Uterus (tissue), 4 donors: Measurements from ENCODE around the gene ITSN2. TPM values are rescaled to one million over a fixed set of nuclear protein-coding genes. Genes with fewer than 3 reads are reported as not detected.
A peak's percentile ranks its signal among the peaks of the same experiment; 100 is the strongest.

Source experiments
- DNase-seq, 2 donors: peaks; one replicate each; pipeline ENCODE4 v3.0.0-alpha.2; 2019 to 2020
- H3K27ac ChIP-seq, 2 donors: fragments of 200-600 bp; sonication (generic); 1 replicate in 1 of 2; 2 replicates in 1 of 2; pipeline ENCODE4 v1.5.1; 2016 to 2018
- H3K27me3 ChIP-seq, 2 donors: fragments of 200-600 bp; sonication (generic); one replicate each; pipeline ENCODE4 v1.5.1; 2018 to 2019; ENCODE audit warnings: control low read depth in 1 of 2
- H3K36me3 ChIP-seq, 2 donors: fragments of 200-600 bp; sonication (generic); one replicate each; pipeline ENCODE4 v1.5.1; 2019; ENCODE audit warnings: control low read depth in 1 of 2
- H3K4me1 ChIP-seq, 2 donors: fragments of 200-600 bp; sonication (generic); one replicate each; pipeline ENCODE4 v1.5.1; 2018 to 2019; ENCODE audit warnings: control low read depth in 1 of 2
- H3K4me3 ChIP-seq, 2 donors: fragments of 200-600 bp; sonication (generic); 1 replicate in 1 of 2; 2 replicates in 1 of 2; pipeline ENCODE4 v1.5.1; 2018 to 2019; ENCODE audit warnings: mild to moderate bottlenecking in 1 of 2
- H3K9me3 ChIP-seq, 2 donors: fragments of 200-600 bp; sonication (generic); one replicate each; pipeline ENCODE4 v1.5.1; 2019; ENCODE audit warnings: control low read depth in 1 of 2
- POLR2A ChIP-seq, 2 donors: fragments of 450-650 bp; IDR thresholded peaks; one replicate each; pipeline ENCODE4 v1.6.1; 2016; ENCODE audit warnings: antibody characterized with exemption in 2 of 2, mild to moderate bottlenecking in 1 of 2, moderate library complexity in 1 of 2
- intact Hi-C: fragments of 100-400 bp; cut with DNase I; formaldehyde crosslinking; loops from one replicate; pipeline ENCODE4 v1.15.1; 2023; ENCODE audit warnings: low total_unique reads
- total RNA-seq, 4 donors: library from RNA; depleted of rRNA in 3 of 4; stranded (reverse); fragments of >200 nt in 3 of 4; gene quantifications; one replicate each; pipeline versions ENCODE4 v1.1.0 to v1.2.4, GENCODE V29; 2014 to 2023
- TF ChIP-seq, protein P1 (sequence below), 4 experiments: fragments of 200-600 bp in 2 of 4; fragments of 450-650 bp in 2 of 4; sonication (generic) in 2 of 4; IDR thresholded peaks; one replicate each; pipeline ENCODE4 v1.5.1; 2016 to 2019; ENCODE audit warnings: antibody characterized with exemption in 4 of 4, mild to moderate bottlenecking in 2 of 4, moderate library complexity in 1 of 4
- donor health status: DM: yes; HTN: yes; CAD: no.

ITSN2 gene
- total RNA-seq, 4 donors from 2014 or later, result 11.0 to 71.9 (median 56.2) TPM

GRCh38 chr2:24403168-24403831, 43.0 kb upstream of the ITSN2 start:
- no peak for TF ChIP-seq POLR2A (IDR thresholded peaks at IDR 0.05)
- TF ChIP-seq, protein P1, sequence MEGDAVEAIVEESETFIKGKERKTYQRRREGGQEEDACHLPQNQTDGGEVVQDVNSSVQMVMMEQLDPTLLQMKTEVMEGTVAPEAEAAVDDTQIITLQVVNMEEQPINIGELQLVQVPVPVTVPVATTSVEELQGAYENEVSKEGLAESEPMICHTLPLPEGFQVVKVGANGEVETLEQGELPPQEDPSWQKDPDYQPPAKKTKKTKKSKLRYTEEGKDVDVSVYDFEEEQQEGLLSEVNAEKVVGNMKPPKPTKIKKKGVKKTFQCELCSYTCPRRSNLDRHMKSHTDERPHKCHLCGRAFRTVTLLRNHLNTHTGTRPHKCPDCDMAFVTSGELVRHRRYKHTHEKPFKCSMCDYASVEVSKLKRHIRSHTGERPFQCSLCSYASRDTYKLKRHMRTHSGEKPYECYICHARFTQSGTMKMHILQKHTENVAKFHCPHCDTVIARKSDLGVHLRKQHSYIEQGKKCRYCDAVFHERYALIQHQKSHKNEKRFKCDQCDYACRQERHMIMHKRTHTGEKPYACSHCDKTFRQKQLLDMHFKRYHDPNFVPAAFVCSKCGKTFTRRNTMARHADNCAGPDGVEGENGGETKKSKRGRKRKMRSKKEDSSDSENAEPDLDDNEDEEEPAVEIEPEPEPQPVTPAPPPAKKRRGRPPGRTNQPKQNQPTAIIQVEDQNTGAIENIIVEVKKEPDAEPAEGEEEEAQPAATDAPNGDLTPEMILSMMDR (IDR thresholded peaks at IDR 0.05), result no peak
- H3K27ac ChIP-seq, result peak overlapping the region in 1 of 2 donors; percentile 28
- no peak overlapping the region for H3K4me3 ChIP-seq
- no peaks in the 10 kb centered on the region for H3K36me3 ChIP-seq
- H3K4me1 ChIP-seq, result no peaks in the 10 kb centered on the region
- no peaks in the 10 kb centered on the region for H3K9me3 ChIP-seq
- no peak for DNase-seq
- no peaks in the 10 kb centered on the region for H3K27me3 ChIP-seq
- intact Hi-C loops, result no loop called here

DNA sequence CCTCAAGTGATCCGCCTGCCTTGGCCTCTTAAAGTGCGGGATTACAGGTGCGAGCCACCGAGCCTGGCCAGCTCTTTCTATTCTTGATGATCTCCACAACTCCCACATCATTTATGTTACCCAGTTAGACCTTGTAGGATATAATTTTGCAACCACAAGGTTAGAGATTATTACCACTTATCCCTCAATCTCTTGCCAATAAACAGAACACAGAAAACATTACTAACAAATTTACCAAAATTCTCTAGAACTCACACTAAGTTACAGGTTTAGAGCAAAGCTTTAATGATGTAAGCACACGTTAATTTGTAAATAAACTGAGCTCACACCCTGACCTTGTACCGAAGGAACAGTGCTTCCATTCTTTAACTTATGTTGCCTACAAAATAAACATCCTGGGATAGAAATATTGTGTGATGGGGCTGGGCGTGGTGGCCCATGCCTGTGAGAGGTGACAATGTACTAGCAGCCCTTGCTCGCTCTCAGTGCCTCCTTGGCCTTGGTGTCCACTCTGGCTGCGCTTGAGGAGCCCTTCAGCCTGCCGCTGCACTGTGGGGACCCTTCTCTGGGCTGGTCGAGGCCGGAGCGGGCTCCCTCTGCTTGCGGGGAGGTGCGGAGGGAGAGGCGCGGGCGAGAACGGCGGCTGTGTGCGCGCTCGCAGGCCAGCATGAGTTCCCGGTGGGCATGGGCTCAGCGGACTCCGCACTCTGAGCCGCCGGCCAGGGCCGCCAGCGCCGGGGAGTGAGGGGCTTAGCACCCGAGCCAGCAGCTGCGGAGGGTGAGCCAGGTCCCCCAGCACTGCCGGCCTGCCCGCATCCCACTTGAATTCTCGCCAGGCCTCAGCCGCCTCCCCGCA, 42.1 kb upstream of the ITSN2 start:
- Histone ChIP-seq H3K36me3 (no peaks in the 10 kb centered on the region), H3K4me3 (peak overlapping the region; percentile 18 to 35), H3K27ac (peak overlapping the region in 1 of 2 donors; percentile 20), H3K27me3 (no peaks in the 10 kb centered on the region), H3K9me3 (no peaks in the 10 kb centered on the region), H3K4me1 (no peaks in the 10 kb centered on the region)
- TF ChIP-seq, protein P1 (IDR thresholded peaks at IDR 0.05), result no peak
- intact Hi-C loops, result no loop called here
- DNase-seq, result no peak

GRCh38 chr2:24400207-24400907, 40.0 kb upstream of the ITSN2 start:
- Histone ChIP-seq H3K27me3 (no peaks in the 10 kb centered on the region), H3K36me3 (no peaks in the 10 kb centered on the region), H3K9me3 (no peaks in the 10 kb centered on the region), H3K27ac (no peak overlapping the region), H3K4me1 (no peaks in the 10 kb centered on the region), H3K4me3 (no peak overlapping the region)
- intact Hi-C loops, result no loop called here
- DNase-seq, result no peak
- TF ChIP-seq, protein P1 (IDR thresholded peaks at IDR 0.05), result no peak

DNA sequence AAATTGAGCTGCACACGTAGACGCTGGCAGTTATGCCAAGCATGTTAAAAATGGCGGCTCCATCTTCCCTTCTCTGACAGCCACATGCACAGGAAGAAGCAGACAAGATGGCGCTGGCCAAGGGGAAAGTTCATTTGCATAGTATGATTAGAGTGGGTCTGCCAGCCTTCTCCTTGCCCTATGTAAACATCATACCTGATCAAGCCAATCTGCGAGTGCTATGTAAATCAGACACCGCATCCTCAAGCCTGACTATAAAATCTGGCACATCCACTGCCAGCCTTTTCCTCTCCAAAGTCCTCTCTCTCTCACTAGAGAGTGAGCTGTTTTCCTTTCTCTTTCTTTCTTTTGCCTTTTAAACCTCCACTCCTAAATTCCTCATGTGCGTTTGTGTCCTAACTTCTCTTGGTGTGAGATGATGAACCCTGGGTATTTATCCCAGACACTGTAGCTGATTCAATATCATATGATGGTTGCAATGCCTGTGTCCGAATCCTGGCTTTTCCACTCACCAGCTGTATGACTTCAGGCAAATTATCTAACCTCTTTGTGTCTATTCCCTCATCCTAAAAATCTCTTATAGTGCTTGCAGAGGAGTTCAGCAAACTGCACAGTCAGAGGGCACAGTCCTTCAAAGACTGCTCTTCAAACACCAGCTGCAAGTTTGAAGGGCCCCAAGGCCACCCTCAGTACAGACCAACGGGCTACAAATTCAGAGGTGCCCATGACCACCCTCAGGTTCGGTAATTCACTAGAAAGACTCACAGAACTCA, 39.3 kb upstream of the ITSN2 start:
- Histone ChIP-seq H3K27ac (no peak overlapping the region), H3K36me3 (no peaks in the 10 kb centered on the region), H3K4me3 (no peak overlapping the region), H3K9me3 (no peaks in the 10 kb centered on the region), H3K27me3 (no peaks in the 10 kb centered on the region), H3K4me1 (no peaks in the 10 kb centered on the region)
- DNase-seq, result no peak
- TF ChIP-seq POLR2A (IDR thresholded peaks at IDR 0.05), result no peak
- TF ChIP-seq, protein P1 (IDR thresholded peaks at IDR 0.05), result no peak
- intact Hi-C loops, result no loop called here
